GM12873 (cell line): Measurements from ENCODE around the gene LY6G5B.

Source experiments
- TF ChIP-seq, protein P1 (sequence below): IDR thresholded peaks from 2 replicates; pipeline ENCODE4 v1.5.1; 2012; ENCODE audit warnings: low read depth, mild to moderate bottlenecking, moderate library complexity, low read length, control low read depth; ENCODE audit not compliant: insufficient read depth; ENCODE audit errors: missing control alignments

Gene LY6G5B

DNA sequence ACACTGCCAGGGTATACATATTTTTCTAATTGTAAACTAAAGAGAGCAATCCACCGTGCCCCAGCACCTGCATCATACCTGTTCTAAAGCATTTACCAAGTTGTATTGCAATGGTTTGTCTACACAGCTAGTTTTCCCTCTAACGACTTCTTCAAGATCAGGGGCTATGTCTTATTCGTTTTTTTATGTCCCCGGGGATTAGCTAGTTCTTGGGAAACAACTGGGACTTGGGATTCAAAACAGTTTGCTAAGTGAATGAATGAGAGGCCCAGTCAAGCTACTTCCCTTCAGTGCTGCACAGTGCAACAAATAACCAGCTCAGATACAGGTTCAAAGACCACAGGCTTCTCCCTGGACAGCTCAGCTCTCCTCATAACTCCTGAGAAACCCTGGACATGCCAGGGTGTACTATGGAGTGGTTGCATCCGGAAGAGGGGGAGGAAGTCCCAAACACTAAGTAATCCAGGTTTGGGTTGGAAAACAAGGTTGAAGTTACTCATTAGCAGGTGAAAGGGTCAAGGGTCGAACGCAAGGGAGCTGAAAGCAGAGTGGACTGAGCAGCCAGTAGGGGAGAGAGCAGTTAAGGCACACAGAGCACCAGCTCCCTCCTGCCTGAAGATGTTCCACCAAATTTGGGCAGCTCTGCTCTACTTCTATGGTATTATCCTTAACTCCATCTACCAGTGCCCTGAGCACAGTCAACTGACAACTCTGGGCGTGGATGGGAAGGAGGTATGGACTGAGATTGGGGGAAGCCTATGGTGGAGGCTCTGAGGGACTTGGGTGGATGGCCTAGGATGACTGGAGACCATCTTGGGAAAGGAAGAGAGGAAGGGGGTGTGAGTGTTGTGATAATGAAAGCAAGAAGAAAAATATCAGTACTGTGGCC is 14.2 kb upstream of the LY6G5B start, which contains the start of gene APOM:
Gene APOM (plus strand): TSS at position 546 of the 889 bp plus-strand sequence. CDS start 73 bp downstream, at position 619.
- TF ChIP-seq, protein P1, sequence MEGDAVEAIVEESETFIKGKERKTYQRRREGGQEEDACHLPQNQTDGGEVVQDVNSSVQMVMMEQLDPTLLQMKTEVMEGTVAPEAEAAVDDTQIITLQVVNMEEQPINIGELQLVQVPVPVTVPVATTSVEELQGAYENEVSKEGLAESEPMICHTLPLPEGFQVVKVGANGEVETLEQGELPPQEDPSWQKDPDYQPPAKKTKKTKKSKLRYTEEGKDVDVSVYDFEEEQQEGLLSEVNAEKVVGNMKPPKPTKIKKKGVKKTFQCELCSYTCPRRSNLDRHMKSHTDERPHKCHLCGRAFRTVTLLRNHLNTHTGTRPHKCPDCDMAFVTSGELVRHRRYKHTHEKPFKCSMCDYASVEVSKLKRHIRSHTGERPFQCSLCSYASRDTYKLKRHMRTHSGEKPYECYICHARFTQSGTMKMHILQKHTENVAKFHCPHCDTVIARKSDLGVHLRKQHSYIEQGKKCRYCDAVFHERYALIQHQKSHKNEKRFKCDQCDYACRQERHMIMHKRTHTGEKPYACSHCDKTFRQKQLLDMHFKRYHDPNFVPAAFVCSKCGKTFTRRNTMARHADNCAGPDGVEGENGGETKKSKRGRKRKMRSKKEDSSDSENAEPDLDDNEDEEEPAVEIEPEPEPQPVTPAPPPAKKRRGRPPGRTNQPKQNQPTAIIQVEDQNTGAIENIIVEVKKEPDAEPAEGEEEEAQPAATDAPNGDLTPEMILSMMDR, result no peak

DNA sequence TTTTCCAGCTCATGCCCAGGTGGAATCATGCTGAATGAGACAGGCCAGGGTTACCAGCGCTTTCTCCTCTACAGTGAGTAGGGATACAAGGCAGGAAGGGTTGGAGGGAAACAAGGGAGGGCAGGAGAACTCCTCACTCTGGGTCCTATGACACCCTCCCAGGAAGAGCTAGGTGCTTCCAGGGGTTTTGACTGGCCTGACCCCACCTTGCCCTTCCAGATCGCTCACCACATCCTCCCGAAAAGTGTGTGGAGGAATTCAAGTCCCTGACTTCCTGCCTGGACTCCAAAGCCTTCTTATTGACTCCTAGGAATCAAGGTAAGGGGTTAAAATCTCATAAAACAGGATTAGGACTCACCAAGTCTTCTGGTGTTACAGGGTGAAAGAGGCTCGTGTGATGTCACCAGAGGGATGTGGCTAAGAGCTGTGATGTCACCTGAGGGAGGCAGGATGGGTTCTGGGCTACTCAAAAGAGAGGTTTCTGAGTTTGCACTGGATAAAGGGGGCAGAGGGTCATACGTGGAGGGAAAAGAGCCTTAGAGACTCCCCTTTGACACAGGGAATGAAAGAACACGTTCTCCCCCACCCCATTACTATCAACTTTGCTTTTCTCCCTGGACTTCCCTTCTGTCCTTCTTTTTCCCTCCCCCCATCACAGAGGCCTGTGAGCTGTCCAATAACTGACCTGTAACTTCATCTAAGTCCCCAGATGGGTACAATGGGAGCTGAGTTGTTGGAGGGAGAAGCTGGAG is 12.2 kb upstream of the LY6G5B start:
- TF ChIP-seq, protein P1, result no peak

DNA sequence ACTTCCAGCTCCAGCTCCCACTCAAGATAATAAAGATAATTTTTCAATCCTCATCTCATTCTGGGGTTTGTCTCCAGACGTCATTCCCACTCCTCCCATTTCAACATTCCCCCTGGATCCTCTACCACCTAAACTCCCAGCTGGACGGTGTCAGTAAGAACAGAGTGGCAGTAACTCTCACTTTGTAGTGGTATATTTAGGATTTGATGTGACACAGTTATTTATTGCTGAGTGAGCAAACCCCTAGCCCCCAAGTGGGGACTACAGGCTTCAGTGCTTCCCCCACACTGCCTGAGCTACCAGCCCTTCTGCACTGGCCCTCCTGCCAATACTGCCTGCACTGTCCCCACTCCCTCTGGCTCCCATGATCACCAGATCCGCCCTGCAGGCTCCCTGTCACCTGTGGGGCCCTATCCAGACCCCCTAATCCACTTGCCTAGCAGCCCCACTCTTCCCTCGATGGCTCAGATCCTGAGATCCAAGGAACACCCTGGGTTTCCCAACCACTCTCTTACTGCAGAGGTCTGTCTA is 11.6 kb upstream of the LY6G5B start:
- TF ChIP-seq, protein P1, result no peak

DNA sequence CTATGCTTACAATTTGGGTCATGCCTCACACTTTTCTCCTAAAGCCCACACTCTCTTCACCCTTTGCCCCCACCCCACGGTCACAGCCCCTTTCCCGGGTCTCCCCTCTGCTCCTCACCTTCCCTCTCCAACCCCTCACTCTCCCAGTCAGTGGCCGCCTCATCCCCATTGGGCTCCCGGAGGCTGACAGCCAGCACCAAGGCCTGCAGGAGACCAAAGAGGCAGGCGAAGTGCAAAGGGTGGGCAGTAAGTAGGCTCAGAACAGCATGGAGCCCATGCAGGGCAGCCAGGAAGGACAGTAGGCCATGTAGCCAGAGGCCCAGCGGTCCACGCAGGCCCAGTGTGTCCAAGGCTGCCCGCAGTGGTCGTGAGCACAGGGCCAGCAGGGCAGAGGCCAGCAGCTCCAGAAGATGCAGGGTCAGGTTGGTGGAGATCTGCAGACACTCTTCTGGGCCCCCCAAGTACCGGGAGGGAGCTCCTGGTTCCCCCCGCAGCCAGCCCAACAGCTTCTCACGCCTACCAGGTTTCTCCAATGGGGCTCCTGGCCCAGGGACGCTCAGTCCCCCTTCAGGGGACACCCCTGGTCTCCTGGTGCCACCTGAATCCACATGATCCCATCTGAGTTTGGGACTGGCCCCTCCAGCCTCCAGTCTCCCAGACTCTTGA is 10.7 kb upstream of the LY6G5B start:
- TF ChIP-seq, protein P1, result no peak

DNA sequence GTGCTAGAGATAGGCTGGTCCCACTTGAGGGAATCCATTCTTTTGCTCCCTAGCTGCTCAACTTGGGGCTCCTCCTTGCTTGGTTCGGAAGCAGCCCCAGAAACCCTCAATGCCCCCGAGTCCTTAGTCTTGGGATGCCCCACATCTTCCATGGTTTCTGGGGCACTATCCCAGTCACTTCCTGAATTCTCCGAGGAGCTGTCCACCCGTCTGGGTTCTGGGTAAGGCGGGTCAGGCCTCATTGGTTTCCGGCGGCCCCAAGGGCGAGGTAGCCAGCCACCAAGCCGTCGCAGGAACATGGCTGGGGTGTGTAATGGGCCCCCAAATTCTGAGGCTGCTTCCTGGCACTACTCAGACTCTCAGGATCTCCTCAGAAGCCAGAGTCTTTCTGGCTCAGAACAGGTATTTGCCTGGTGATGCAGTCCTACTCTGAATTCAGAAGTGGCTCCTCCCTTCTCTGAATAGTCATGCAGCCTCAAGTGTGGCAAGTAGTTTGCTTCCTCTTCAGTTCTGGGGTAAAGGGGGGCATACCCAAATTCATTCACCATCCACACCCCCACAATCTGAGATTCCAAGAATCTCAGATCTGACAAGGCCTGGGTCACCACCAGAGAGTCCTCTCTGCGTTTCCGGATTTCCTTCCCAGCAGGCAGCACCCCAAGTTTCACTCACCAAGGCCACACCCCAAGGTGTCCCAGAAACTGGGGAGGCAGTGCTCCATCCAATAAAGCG is 10.0 kb upstream of the LY6G5B start:
- TF ChIP-seq, protein P1, result no peak

DNA sequence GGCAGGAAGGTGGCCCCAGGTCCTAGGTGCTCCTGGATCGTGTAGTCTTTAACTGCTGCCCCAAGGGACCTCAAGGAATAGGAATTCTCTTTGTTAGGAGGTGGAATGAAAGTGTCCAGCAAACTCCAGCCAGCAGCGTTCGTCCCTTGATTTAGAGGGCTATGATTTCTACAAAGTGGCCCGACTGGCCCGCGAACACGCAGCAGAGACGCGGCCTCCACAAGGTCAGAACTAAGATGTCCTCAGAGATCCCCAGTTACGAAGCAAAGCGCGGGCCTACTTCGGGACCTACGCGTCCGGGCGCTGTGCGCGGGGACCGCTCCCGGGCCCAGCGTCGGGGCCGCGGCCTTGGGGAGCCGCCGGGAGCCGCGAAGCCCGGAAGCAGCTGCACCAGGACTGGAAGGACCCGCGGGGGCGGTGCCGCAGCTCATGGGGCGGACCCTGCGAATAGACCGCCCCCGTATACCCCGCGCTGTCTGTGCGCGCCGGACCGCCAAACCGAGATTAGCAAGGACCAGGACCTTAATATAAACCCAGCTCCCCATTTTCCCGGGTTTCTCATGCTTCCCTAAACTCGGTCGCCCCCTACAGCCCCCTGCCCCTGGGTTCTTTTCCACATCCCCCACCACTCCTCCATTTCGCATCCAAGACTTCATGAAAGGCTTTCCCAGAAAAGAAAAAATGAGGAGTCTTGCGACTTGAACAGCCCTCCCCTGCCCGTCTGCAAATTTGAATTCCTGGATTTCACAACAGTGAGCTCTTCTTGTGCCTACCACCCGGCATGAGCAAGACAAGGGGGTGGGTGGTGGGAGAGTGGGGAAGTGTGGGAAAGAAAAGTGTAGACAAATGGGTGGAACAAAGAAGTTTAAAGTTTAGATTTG is 9.2 kb upstream of the LY6G5B start, which contains the start of gene C6orf47:
Gene C6orf47 (minus strand): TSS at position 398 of the 881 bp plus-strand sequence. CDS start 831 bp downstream, outside the sequence.
- TF ChIP-seq, protein P1, result no peak
